ENCODE data around the gene UTS2B.

- no peak for TF ChIP-seq CTCF (IDR thresholded peaks at IDR 0.05)
- no peak for TF ChIP-seq EP300 (IDR thresholded peaks at IDR 0.05)
- TF ChIP-seq POLR2A (IDR thresholded peaks at IDR 0.05), result no peak
Measured at GRCh38 chr3:191238321-191238817, 92.0 kb downstream of the UTS2B start.

All from ovary (tissue), 3 donors.